Measurements from ENCODE around the gene NPIPB8.
"Not testable (repeated sequence)": the region's sequence is repeated elsewhere in the genome, so short reads cannot be mapped to it uniquely, and the experiment has no call there.

The NPIPB8 gene

DNA sequence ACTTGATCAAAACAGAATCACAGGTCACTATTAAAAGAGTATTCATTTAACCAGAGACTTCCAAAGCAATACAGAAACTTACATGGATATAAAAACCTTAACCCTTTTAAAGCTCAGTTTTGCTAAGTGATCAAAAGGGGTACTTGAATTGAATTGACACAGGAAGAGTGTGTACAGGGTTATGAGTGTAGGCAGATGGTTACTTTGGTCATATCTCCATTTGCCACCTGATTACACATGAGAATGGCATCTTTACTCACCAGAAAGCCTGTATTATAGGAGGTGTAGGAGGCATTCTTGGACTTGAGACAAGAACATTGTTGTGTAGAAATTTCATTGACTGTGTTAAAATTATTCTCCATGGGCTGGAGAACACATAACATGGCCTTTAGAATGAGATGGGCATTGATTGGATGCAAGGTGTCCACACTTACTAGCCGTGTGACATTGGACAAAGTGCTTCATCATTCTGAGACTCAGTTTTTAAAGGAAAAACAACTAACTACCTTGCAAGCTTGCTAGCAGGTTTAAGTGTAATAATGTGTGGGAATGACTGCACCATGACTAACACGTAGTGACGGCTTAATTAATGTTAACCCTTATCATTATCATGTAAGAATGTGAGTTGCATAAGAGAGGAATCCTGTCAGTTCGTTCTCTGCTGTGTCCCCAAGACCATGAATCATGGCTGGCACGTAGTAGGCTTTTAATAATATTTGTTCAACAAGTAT is 1.6 kb upstream of the NPIPB8 start:
- DNase-seq = not testable (repeated sequence)

DNA sequence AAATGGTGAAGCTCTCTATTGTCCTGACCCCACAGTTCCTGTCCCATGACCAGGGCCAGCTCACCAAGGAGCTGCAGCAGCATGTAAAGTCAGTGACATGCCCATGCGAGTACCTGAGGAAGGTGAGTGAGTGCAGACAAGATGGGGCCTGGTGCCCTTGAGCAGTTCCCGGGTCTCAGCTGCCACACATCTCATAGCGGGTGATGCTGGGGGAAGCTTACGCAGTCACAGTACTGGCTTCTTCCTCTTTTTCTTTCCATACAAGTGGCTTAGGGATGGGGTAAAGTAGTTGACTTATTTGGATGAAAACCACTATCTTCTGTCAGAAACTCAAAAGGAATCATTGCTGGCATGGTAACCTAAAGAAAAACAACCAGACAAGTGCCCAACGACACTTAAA is 494 bp downstream of the NPIPB8 start:
- not testable (repeated sequence) for DNase-seq

DNA sequence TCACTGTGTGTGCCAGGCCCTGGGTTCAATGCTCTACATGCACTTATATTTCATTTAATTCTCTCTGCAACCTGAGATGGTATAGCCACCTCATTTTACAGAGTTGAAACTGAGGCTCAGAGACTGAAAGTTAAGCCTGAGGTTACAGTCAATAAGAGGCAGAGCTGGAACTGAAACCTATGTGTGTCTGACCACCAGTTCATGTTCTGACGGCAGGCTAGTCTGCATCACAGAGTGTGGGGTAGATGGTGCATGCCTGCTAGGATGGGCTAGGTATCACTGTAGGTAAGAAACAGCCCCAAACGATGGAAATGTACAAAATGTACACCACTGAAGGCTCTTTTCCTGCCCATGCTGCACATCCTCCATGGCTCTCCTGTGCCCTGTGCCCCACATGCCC is 2.1 kb downstream of the NPIPB8 start:
- not testable (repeated sequence) for DNase-seq

DNA sequence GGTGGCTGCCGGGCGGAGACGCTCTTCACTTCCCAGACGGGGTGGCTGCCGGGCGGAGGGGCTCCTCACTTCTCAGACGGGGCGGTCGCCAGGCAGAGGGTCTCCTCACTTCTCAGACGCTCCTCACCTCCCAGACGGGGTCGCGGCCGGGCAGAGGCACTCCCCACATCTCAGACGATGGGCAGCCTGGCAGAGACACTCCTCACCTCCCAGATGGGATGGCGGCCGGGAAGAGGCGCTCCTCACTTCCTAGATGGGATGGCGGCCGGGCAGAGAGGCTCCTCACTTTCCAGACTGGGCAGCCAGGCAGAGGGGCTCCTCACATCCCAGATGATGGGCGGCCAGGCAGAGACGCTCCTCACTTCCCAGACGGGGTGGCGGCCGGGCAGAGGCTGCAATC is 28.4 kb downstream of the NPIPB8 start:
- not testable (repeated sequence) for DNase-seq

DNA sequence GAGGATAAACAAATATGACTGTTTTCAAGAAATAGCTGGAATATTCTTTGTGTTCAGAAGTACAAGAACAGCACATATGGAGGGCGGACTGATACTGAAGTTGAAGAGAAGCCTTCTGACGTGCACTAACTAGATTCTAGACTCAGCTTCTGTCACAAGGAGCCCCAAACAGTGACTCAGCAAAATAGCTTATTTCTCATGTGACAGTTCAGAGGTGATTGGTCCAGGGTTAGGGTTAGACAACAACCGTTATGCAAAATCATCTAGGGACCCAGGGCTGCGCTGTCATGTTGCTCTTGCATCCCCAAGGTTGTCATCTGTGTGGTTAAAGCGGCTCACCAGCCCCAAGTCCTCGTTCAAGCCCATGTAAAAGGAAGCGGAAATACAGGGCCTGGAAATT is 29.6 kb downstream of the NPIPB8 start:
- not testable (repeated sequence) for DNase-seq

DNA sequence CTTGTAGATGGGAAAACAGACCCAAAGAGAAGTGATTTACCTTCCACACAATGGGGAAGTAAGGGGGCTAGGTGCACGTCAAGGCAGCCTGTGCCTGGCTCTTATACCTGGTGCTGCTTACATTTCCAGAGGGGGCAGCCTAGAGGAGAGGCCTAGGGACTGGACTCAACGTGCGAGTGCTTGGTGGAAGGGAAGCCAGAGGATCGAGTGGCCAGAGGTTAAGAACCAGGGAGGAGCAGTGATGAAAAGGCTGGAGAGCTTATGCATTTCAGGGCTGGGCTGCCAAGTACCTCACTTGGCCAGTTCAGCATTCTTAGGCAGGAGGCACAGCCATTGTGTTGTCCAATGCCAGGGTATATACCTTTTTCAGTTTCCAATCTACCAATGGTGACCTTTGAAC is 30.3 kb downstream of the NPIPB8 start:
- not testable (repeated sequence) for DNase-seq

DNA sequence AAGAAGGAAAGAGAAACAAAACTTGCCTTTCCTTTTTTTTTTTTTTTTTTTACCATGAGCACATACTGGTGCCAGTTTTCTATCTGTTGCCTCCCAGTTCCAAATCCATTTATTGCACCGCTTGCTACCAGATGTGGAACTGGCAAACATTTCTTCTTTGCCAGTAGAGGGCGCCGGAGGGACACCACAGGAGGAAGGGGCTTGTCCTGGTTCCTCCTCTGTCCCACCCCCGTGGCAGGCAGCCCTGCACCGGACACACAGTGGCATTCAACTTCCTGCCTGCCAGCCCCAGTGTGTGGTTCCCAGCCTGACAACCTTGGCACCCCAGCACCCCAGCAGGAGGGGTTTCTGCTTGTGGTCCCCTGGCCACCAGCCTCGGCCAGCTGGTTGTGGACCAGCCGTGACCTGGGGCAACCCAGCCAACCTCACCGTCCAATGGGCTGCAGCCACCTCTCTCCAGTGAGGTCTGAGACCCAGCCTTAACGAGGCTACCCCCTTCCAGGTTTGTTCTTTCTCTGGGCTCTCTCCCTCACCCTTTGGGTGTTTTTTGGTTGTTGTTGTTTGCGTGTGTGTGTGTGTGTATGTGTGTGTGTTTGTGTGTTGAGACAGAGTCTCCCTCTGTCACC is 50.6 kb downstream of the NPIPB8 start:
- not testable (repeated sequence) for DNase-seq

DNA sequence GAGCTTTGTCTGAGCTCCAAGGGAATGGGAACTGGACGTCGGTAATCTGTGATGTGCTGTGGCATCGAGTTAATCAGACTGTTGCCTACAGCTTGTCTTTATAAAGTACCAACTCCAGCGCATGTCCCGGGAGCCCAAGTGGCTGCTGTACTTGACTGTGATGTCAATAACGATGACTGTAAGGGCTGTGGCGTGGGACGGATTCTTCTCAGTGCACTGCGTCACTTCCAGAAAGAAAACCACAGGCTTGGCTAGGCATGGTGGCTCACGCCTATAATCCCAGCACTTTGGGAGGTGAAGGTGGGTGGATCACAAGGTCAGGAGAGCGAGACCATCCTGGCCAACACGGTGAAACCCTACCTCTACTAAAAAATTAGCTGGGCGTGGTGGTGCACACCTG is 51.6 kb downstream of the NPIPB8 start:
- not testable (repeated sequence) for DNase-seq

DNA sequence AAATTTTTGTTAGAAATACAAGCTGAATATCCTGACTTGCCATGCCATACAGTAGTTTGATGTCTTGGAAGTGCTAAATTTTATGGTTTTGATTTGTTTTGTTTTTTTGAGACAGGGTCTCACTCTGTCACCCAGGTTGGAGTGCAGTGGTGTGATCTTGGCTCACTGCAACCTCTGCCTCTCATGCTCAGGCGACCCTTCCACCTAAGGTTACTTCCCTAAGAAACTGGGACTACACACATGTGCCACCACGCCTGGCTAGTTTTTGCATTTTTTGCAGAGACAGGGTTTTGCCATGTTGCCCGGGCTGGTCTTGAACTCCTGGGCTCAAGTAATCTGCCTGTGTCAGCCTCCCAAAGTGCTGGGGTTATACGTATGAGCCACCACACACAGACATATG is 53.9 kb downstream of the NPIPB8 start:
- not testable (repeated sequence) for DNase-seq

DNA sequence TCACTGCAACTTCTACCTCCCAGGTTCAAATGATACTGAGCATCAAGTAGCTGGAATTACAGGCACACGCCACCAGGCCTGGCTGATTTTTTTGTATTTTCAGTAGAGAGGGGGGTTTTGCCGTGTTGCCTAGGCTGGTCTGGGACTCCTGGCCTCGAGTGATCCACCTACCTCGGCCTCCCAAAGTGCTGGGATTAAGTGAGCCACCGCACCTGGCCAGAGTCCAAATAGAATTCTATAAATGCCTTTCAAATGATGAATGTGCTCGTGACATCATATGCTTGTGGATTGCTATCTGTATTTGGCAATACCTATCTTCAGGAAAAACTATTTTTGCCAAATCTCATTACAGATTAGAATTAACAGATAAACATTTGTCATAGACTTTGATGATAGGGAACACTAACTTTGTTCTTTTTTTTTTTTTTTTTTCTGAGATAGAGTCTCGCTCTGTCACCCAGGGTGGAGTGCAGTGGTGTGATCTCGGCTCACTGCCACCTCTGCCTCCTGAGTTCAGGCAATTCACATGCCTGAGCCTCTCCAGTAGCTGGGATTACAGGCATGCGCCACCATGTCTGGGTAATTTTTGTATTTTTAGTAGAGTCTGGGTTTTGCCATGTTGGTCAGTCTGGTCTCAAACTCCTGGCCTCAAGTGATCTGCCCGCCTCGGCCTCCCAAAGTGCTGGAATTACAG is 55.5 kb downstream of the NPIPB8 start:
- not testable (repeated sequence) for DNase-seq

DNA sequence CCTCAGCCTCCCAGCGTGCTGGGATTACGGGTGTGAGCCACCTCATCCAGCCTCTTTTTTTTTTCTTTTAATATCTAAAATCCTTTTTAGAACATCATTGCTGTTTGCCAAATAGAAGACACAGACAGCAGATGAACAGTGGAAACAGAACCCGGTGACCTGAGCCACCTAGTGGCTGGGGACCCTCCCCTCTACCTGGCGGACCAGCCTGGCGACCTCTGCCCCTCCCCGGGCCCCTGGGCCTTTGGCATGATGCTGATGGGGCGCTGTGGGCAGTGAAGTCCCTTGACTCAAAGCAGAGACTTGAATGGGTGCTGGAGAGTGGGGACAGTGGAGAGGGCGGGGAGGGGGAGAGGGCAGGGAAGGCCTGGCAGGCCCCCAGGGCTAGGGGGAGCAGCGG is 61.9 kb downstream of the NPIPB8 start:
- DNase-seq = not testable (repeated sequence)

DNA sequence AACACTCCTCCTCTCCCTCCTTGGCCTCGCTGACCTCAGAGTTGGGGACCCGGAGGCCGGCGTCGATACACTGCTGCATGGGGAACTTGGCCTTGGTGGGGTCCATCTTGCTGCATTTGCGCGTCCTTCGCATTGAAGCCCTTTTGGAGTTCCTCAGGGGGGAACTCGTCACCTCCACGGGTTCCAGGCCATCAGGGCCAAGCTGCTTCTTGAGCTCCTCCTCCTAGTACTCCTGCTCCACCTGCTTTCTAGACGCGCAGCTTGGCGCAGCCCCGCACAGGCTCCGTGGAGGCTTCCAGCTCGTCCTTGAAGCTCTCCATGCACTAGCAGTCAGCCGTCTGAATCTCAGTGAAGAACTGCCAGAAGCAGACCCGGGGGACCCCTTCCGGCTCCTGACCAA is 62.5 kb downstream of the NPIPB8 start:
- not testable (repeated sequence) for DNase-seq

DNA sequence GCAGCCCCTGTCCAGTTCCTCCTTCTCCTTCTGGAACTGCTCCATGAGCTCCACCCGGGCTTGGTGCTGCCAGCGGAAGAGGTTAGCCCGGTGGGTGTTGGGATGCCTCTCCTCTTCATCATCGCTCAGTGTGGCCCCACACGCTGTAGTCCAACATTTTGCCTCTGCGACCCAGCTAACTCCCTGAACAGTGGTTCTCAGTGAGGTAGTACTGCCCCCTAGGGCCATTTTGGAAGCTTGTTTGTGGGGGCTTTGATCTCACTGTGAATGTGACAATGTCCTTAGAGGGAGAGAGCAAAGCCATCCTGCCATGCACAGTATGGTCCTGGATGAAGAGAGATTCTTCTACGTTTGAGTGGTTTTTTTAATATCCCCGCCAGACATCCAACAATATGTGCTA is 63.5 kb downstream of the NPIPB8 start:
- DNase-seq = not testable (repeated sequence)

DNA sequence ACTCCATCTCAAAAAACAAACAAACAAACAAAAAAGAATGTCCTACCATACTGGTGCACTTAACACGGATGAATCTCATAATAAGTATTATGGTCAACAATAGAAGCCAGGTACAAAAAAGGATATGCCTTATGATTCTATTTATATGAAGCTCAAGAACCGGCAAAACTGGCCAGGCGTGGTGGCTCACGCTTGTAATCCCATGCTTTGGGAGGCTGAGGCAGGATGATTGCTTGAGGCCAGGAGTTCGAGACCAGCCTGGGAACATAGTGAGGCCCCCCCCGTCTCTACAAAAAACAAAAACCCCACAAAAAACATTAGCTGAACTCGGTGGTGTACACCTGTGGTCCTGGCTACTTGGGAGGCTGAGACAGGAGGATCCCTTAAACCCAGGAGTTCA is 66.4 kb downstream of the NPIPB8 start:
- not testable (repeated sequence) for DNase-seq

All from inflammatory macrophage treated with lipopolysaccharide for 1 hour (primary cell).